Measurements from ENCODE around the gene AATK.

DNA sequence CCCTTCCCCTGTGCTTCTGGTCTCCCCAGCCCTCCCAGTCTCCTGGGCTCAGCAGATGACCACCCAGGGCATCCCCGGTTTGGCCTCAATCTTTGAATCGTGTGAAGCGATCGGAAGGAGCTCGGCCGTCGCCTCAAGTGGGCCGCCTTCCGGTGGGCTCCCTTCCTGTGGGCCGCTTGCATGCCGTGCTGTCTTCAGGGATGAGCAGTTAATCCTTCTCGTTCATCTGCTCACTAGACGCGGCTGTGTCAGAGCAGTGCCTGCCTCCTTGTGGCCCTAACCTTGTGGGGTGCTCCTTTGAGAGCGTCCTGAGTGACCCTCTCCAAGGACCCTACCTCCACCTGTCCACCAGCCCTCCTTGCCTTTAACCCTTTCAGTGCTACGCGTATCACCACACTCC lies 90.7 kb downstream of the AATK start:
- TF ChIP-seq SIN3A (IDR thresholded peaks at IDR 0.05; ENCODE audit: borderline replicate concordance, low read depth, low read length) (no peak), MXI1 (IDR thresholded peaks at IDR 0.05; ENCODE audit: low read depth, low read length) (no peak), PBX3 (IDR thresholded peaks at IDR 0.05) (no peak), YY1 (IDR thresholded peaks at IDR 0.05; ENCODE audit: low read depth) (no peak), CTCF (IDR thresholded peaks at IDR 0.05) (no peak), JUND (IDR thresholded peaks at IDR 0.05) (no peak), SMC3 (IDR thresholded peaks at IDR 0.05; ENCODE audit: low read depth, low read length) (no peak)
